Activated B cell treated with CpG ODN at 0.5 μM for 24 hours (primary cell): ENCODE results near the gene ZNF786. TPM values are rescaled to one million over a fixed set of nuclear protein-coding genes. Genes with fewer than 3 reads are reported as not detected.

Experiments
- ATAC-seq: fragments of 200-7000 bp; cut with Tn5 transposase; one replicate; pipeline ENCODE4 v1.10.0; 2021; ENCODE audit warnings: low read depth, mild to moderate bottlenecking, moderate library complexity
- CTCF ChIA-PET: fragments of 350-600 bp; sonication (Branson Sonifier 250); formaldehyde crosslinking; loops from one replicate; lab custom pipeline; 2021; ENCODE audit warnings: antibody characterized with exemption; lab: Charles Lee
- POLR2A ChIA-PET: fragments of 350-600 bp; sonication (Branson Sonifier 250); formaldehyde crosslinking; loops from one replicate; lab custom pipeline; 2021; ENCODE audit warnings: antibody characterized with exemption; lab: Charles Lee
- DNase-seq: peaks from one replicate; pipeline ENCODE4 v3.0.0; 2022
- H3K27ac Mint-ChIP-seq: one replicate; pipeline ENCODE4 v1.8.0; 2020; ENCODE audit warnings: mixed read lengths
- H3K27me3 Mint-ChIP-seq: one replicate; pipeline ENCODE4 v1.8.0; 2021; ENCODE audit warnings: mixed read lengths
- H3K36me3 Mint-ChIP-seq: one replicate; pipeline ENCODE4 v1.8.0; 2021; ENCODE audit warnings: low read depth, mixed read lengths
- H3K4me1 Mint-ChIP-seq: one replicate; pipeline ENCODE4 v1.8.0; 2021; ENCODE audit warnings: mixed read lengths
- H3K4me3 Mint-ChIP-seq: one replicate; pipeline ENCODE4 v1.8.0; 2020; ENCODE audit warnings: mild to moderate bottlenecking, mixed read lengths
- H3K9me3 Mint-ChIP-seq: one replicate; pipeline ENCODE4 v1.8.0; 2020; ENCODE audit warnings: mixed read lengths
- CTCF ChIP-seq: fragments of 200-600 bp; IDR thresholded peaks from one replicate; pipeline ENCODE4 v1.8.0; 2022; ENCODE audit warnings: antibody characterized with exemption, mild to moderate bottlenecking
- intact Hi-C: fragments of 100-400 bp; cut with micrococcal nuclease; formaldehyde crosslinking; loops from one replicate; pipeline ENCODE4 v1.15.1; 2024
- total RNA-seq: library from RNA; stranded (reverse); gene quantifications from 2 replicates; pipeline ENCODE4 v1.2.3, GENCODE V29; 2022

The ZNF786 gene
- total RNA-seq, 1 donor from 2014 or later: 11.0 TPM

DNA sequence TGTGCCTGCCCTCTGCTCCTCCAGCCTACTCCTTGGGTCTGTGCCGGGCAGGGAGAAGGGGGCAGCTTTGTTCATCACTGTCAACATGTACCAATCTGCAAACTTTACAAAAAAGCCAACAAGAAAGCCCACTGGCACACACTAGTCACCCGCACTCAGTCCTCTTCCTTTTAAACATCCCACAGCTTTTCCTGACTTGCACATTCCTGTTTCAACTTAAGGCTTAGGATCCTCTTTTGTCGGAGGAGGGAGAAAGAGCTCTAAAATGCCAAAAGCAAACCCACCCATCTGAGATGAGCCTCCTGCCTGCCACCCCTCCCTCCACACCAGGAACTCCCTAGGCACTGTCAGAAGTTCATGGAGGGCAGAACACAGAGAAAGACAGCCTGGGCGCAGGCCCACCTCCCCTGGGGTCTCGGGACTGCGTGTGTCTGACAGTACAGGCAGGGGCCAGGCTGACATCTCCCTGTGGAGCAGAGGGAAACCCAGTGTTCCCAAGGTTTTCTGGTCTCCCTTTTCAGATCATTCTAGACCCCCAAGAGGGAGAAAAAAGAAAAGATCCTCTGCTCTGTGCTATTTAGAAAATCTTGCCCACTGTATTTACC lies 67.7 kb downstream of the ZNF786 start:
- H3K9me3 Mint-ChIP-seq: no peaks in the 10 kb centered on the region
- peaks cover 47% of the 10 kb centered on the region for H3K36me3 Mint-ChIP-seq
- ATAC-seq: no peak
- H3K27ac Mint-ChIP-seq: no peak overlapping the region
- no peak for DNase-seq
- intact Hi-C loops: loop anchor here (10.0 kb wide), 1 partner anchor 222 kb away; no protein-coding TSS in a partner anchor
- H3K27me3 Mint-ChIP-seq: no peaks in the 10 kb centered on the region
- H3K4me1 Mint-ChIP-seq: peaks cover 48% of the 10 kb centered on the region
- ChIA-PET POLR2A (no interaction called here), CTCF (interaction anchor here (3.2 kb wide), 1 partner anchor 17 kb away, joined by 12 read pairs; no protein-coding TSS in a partner anchor)
- TF ChIP-seq CTCF: no peak
- no peak overlapping the region for H3K4me3 Mint-ChIP-seq

- peaks cover 39% of the 10 kb centered on the region for H3K4me1 Mint-ChIP-seq
- no peaks in the 10 kb centered on the region for H3K27me3 Mint-ChIP-seq
- ChIA-PET POLR2A (no interaction called here), CTCF (interaction anchor here (1.1 to 3.2 kb wide), 2 partner anchors 14 to 16 kb away, joined by 3 to 12 read pairs; no protein-coding TSS in a partner anchor)
- no peak overlapping the region for H3K4me3 Mint-ChIP-seq
- H3K9me3 Mint-ChIP-seq: no peaks in the 10 kb centered on the region
- ATAC-seq (no peak), DNase-seq (no peak)
- intact Hi-C loops: loop anchor here (10.0 kb wide), 1 partner anchor 223 kb away; no protein-coding TSS in a partner anchor
- H3K36me3 Mint-ChIP-seq: peaks cover 50% of the 10 kb centered on the region
- TF ChIP-seq CTCF: no peak
- H3K27ac Mint-ChIP-seq: peak overlapping the region; percentile 31
These were observed 68.8 kb downstream of the ZNF786 start for GRCh38 chr7:149021725-149022062.

- Mint-ChIP-seq H3K27ac (no peak overlapping the region), H3K4me1 (peaks cover 27% of the 10 kb centered on the region), H3K9me3 (no peaks in the 10 kb centered on the region), H3K27me3 (no peaks in the 10 kb centered on the region), H3K36me3 (peaks cover 57% of the 10 kb centered on the region), H3K4me3 (no peak overlapping the region)
- ChIA-PET POLR2A (no interaction called here), CTCF (interaction anchor here (1.1 to 3.2 kb wide), 2 partner anchors 13 to 15 kb away, joined by 3 to 12 read pairs; no protein-coding TSS in a partner anchor)
- ATAC-seq: no peak
- no peak for DNase-seq
- TF ChIP-seq CTCF: no peak
- intact Hi-C loops: loop anchor here (10.0 kb wide), 1 partner anchor 224 kb away; no protein-coding TSS in a partner anchor
These were observed 70.0 kb downstream of the ZNF786 start for GRCh38 chr7:149020483-149020882.

Other genes with a start within 250 kb of the ZNF786 start
- gene EZH2, start 206.4 kb downstream of the ZNF786 start, total RNA-seq: 17.6 and 19.6 TPM in 2 replicates
- gene PDIA4, start 62.2 kb downstream of the ZNF786 start, total RNA-seq: 57.4 and 59.4 TPM in 2 replicates
- 1.4 and 1.9 TPM in 2 replicates for gene ZNF425, start 35.6 kb upstream of the ZNF786 start, total RNA-seq
- gene ZNF398, start 56.7 kb upstream of the ZNF786 start, total RNA-seq: 15.1 and 17.3 TPM in 2 replicates
- gene ZNF282, start 104.8 kb upstream of the ZNF786 start, total RNA-seq: 21.6 and 21.7 TPM in 2 replicates
- 17.0 and 21.0 TPM in 2 replicates for gene ZNF212, start 148.9 kb upstream of the ZNF786 start, total RNA-seq
- 28.5 and 34.1 TPM in 2 replicates for gene ZNF783, start 171.5 kb upstream of the ZNF786 start, total RNA-seq